Neural crest cell (in vitro differentiated cells): ENCODE results near the gene FAM47A. TPM values are rescaled to one million over a fixed set of nuclear protein-coding genes. Genes with fewer than 3 reads are reported as not detected.

Experiments
- DNase-seq: peaks from one replicate; pipeline ENCODE4 v3.0.0; 2021; ENCODE audit warnings: low read depth, mixed read lengths, low spot score
- H3K27ac Mint-ChIP-seq: one replicate; pipeline ENCODE4 v1.8.0; 2021; ENCODE audit warnings: mild to moderate bottlenecking, mixed read lengths; ENCODE audit not compliant: unreplicated experiment
- H3K27me3 Mint-ChIP-seq: 2 replicates; pipeline ENCODE4 v1.8.0; 2021; ENCODE audit warnings: low read depth, mild to moderate bottlenecking, mixed read lengths
- H3K36me3 Mint-ChIP-seq: 2 replicates; pipeline ENCODE4 v1.8.0; 2021; ENCODE audit warnings: low read depth, mild to moderate bottlenecking, mixed read lengths
- H3K4me1 Mint-ChIP-seq: 2 replicates; pipeline ENCODE4 v1.8.0; 2021; ENCODE audit warnings: mixed read lengths
- H3K4me3 Mint-ChIP-seq: one replicate; pipeline ENCODE4 v1.8.0; 2021; ENCODE audit warnings: mild to moderate bottlenecking, mixed read lengths
- H3K9me3 Mint-ChIP-seq: 2 replicates; pipeline ENCODE4 v1.8.0; 2021; ENCODE audit warnings: mixed read lengths
- total RNA-seq: library from RNA; stranded (reverse); gene quantifications from 2 replicates; pipeline ENCODE4 v1.2.1, GENCODE V29; 2021
- TF ChIP-seq, protein P1 (sequence below): fragments of 200-600 bp; sonication (generic); conservative IDR thresholded peaks from 2 replicates; pipeline ENCODE4 v1.5.0; 2021; ENCODE audit warnings: antibody characterized with exemption, mild to moderate bottlenecking

Gene FAM47A
- total RNA-seq, 1 donor from 2014 or later: not detected

DNA sequence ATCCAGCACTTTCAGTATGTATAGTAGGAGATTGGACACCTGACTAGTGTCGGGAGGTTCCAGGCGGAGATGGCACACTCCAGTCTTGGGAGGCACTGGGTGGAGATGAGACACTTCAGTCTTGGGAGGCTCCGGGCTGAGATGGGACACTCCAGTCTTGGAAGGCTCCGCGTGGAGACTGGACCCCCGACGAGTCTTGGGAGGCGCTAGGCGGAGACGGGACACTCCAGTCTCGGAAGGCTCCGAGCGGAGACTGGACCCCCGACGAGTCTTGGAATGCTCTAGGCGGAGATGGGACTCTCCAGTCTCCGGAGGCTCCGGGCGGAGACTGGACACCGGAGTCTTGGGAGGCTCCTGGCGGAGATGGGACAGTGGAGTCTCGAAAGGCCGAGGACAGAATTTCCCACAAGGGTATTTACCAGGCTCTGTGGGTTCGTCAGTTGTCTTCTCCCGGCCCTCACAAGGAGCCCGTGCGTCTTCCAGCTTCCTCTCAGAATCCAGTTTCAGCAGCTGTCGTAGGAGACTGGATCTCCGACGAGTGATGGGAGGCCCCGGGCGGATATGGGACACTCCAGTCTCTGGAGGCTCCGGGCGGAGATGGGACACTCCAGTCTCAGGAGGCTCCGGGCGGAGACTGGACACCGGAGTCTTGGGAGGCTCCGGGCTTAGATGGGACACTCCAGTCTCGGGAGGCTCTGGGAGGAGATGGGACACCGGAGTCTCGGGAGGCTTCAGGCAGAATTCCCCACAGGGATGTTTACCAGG lies 952 bp downstream of the FAM47A start:
- Mint-ChIP-seq H3K27me3 (no peaks in the 10 kb centered on the region), H3K27ac (no peak overlapping the region), H3K9me3 (peaks cover 5% of the 10 kb centered on the region), H3K36me3 (peaks cover 2% of the 10 kb centered on the region), H3K4me1 (no peaks in the 10 kb centered on the region), H3K4me3 (no peak overlapping the region)
- TF ChIP-seq, protein P1, sequence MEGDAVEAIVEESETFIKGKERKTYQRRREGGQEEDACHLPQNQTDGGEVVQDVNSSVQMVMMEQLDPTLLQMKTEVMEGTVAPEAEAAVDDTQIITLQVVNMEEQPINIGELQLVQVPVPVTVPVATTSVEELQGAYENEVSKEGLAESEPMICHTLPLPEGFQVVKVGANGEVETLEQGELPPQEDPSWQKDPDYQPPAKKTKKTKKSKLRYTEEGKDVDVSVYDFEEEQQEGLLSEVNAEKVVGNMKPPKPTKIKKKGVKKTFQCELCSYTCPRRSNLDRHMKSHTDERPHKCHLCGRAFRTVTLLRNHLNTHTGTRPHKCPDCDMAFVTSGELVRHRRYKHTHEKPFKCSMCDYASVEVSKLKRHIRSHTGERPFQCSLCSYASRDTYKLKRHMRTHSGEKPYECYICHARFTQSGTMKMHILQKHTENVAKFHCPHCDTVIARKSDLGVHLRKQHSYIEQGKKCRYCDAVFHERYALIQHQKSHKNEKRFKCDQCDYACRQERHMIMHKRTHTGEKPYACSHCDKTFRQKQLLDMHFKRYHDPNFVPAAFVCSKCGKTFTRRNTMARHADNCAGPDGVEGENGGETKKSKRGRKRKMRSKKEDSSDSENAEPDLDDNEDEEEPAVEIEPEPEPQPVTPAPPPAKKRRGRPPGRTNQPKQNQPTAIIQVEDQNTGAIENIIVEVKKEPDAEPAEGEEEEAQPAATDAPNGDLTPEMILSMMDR: no peak
- no peak for DNase-seq

DNA sequence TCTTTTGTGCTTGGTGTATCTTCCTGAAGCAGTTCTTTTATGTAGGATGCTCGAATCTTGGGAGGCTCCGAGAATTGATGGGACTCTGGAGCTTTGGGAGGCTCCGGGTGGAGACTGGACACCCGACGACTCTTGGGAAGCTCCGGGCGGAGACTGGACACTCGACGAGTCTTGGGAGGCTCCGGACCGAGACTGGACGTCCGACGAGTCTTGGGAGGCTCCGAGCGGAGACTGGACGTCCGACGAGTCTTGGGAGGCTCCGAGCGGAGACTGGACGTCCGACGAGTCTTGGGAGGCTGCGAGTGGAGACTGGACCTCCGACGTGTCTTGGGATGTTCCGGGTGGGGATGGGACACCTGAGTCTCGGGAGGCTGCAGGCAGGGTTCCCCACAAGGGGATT lies 1.6 kb downstream of the FAM47A start:
- peaks cover 5% of the 10 kb centered on the region for H3K9me3 Mint-ChIP-seq
- no peaks in the 10 kb centered on the region for H3K27me3 Mint-ChIP-seq
- H3K36me3 Mint-ChIP-seq: peaks cover 2% of the 10 kb centered on the region
- H3K27ac Mint-ChIP-seq: no peak overlapping the region
- DNase-seq: no peak
- H3K4me3 Mint-ChIP-seq: no peak overlapping the region
- TF ChIP-seq, protein P1: no peak
- no peaks in the 10 kb centered on the region for H3K4me1 Mint-ChIP-seq

DNA sequence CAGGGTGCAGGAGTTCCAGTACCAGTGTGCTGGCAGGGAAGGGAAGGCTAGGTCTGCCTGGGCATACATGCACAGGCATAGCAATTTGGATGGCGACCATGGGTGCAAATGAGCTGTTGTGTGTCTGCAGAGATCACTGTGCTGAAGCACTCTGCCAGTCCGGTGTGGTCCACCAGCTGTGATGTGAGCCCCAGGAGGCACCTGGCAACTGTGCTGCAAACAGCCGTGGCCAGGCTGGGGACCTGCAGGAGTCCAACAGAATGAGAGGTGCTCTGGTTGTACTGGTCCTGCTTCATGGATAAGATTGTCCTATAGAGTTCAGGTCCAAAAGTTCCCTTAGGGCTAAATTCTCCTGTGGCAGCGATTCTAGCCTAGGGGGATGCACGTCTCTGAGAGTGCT lies 6.1 kb downstream of the FAM47A start:
- Mint-ChIP-seq H3K36me3 (no peaks in the 10 kb centered on the region), H3K4me3 (no peak overlapping the region), H3K27me3 (no peaks in the 10 kb centered on the region), H3K4me1 (no peaks in the 10 kb centered on the region), H3K27ac (no peak overlapping the region), H3K9me3 (peaks cover 7% of the 10 kb centered on the region)
- TF ChIP-seq, protein P1: no peak
- DNase-seq: no peak

DNA sequence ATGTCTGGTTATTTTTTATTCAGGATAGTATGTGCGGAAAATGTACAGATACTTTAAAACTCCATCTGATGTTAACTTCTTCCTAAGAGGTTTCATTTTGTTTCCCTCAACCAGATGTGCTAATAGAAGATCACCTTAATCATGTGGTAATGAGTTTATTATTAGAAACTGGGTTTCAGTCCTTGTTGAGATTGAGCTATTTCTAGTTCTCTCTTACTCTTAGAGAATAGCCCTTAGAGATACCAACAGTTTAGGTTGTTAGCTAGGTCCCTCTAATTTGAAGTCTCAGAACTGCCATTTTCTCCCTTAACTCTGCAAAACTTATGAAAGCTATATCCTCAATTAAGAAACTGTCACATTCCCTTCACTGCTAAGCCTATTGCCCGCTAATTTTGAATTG lies 13.0 kb downstream of the FAM47A start:
- Mint-ChIP-seq H3K27ac (no peak overlapping the region), H3K4me3 (no peak overlapping the region), H3K36me3 (no peaks in the 10 kb centered on the region), H3K4me1 (no peaks in the 10 kb centered on the region), H3K9me3 (peaks cover 5% of the 10 kb centered on the region), H3K27me3 (no peaks in the 10 kb centered on the region)
- DNase-seq: no peak
- TF ChIP-seq, protein P1: no peak

DNA sequence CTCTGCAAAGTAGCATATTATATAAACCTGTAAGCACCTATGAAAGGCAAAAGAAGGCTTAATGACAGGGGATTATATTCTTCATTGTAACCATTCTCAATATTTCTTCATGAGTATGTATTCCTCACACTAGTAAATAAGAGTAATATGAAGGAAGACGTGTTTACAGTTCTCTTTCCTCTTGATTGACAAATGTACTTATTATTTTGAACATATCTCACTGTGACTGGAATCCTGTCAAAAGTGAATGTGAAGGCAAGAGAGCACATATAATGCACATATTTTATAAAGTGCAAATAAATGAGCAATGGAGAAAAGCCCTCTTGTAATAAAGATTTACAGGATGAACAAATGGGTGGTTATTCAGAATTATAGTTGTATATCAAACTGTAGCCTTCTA lies 19.7 kb downstream of the FAM47A start:
- no peak for DNase-seq
- Mint-ChIP-seq H3K27me3 (no peaks in the 10 kb centered on the region), H3K36me3 (no peaks in the 10 kb centered on the region), H3K27ac (no peak overlapping the region), H3K9me3 (no peaks in the 10 kb centered on the region), H3K4me1 (peaks cover 4% of the 10 kb centered on the region), H3K4me3 (no peak overlapping the region)
- TF ChIP-seq, protein P1: no peak
